GM04503 (cell line): Measurements from ENCODE around the gene KIAA0513.

ENCODE experiments used
- DNase-seq: peaks from one replicate; pipeline ENCODE4 v3.0.0-alpha.2; 2012; ENCODE audit warnings: low read depth

KIAA0513 gene

GRCh38 chr16:85089525-85089924 lies 61.9 kb downstream of the KIAA0513 start:
- peak; percentile 5 for DNase-seq

- DNase-seq = no peak
Measured at GRCh38 chr16:85090181-85090580, 62.6 kb downstream of the KIAA0513 start.

DNA sequence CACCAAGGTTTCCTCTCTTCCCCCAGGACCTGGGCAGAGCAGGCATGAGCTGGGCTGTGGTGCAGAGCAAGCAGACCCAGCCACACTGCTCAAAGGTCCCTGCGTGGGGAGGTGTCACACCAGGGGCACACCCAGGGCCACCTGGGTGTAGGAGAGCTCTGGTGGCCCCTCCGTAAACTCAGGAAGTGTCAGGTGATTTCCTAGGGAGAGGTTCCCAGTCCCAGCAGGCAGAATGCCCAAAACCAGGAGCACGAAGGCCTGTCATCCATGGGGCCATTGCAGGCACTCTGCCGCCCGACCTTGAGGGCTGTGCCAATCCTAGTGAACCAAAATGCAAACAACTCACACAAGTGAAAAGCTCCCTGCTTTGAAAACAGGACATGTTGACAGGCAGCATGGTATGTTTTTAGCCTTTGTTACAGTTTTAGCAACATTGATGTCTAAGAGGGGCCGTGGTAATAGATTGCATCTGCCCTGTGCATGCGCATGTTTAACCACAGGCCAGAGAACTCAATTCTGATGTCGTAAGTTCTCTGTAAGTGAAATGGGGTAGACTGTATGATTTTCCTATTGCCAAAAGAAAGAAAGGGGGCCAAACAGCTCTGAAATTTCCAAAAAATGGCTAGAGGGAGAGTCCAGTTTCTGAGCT lies 63.4 kb downstream of the KIAA0513 start:
- DNase-seq = no peak

DNA sequence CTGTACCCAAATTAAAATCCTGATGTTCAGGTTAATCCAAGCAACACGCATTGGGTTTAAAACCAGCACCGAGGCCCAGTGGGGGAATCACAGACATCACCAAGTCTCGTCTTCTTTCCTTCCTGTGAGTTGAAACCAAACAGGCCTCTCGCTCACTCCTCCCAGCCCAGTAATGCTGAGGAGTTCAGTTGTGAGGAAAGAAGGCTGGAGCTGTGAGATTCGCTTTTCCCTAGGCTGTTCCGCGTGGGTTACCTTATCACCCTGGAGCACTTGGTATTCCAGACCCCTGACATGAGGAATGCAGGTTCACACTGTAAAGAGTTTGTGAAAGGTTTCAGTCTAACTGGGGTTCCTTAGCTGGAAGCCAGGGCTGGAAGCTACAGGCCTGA lies 63.9 kb downstream of the KIAA0513 start:
- DNase-seq = no peak

DNA sequence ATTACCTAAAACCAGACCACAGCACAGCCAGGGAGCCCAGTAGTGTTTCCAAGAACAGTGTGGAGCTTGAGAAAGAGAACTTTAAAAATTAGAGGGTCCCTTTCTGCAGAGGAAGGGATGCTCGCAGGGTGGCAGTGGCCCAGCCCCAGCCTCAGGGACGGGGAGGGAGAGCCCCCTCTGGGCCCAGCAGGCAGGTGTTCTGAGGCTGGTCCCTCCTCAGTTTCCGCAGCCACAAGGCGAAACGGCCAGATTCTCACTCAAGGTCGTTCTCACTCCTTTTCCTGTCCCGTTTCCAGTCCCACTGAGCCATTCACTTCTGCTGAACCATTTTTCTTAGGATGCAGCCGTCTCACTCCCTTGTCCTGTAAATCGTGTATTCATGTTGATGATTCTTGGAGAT lies 64.7 kb downstream of the KIAA0513 start:
- no peak for DNase-seq

DNA sequence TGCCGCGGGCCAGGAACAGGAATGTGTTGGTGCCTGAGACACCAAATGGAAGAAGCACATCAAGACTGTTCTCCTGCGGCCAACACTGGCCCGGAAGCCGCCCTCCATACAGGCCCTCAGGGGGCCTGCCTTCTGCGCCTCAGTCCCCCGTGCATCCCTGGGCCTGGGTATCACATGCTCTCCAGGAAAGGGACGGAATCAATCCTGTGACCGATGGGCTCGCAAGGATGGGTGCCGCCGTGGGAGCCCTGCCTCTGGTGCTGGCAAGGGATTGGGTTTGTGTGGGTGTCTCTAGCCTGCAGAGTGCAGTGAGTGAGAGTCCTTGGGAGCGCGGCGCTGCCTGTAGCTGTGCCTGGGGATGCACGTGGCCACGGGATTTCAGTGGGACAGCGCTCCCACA lies 65.3 kb downstream of the KIAA0513 start:
- no peak for DNase-seq

DNA sequence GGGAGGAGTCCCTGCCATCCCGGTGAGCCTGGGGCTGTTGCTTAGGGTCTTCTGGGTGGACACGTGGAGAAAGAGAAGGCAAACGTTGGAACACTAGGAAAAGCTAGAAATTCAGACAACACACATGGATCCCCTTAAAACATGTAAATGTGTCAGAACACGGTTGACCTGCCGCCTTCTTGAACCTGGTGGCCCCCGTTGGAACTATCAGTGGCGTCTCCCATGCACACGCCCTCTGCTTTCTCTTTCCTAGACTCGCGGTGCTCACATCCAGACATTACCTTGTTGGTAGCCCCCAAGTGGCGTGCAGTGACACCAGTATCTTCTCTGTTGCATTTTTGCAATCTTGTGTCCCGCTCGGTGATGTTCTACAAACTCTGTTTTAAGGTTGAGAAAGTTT lies 66.1 kb downstream of the KIAA0513 start:
- no peak for DNase-seq

DNA sequence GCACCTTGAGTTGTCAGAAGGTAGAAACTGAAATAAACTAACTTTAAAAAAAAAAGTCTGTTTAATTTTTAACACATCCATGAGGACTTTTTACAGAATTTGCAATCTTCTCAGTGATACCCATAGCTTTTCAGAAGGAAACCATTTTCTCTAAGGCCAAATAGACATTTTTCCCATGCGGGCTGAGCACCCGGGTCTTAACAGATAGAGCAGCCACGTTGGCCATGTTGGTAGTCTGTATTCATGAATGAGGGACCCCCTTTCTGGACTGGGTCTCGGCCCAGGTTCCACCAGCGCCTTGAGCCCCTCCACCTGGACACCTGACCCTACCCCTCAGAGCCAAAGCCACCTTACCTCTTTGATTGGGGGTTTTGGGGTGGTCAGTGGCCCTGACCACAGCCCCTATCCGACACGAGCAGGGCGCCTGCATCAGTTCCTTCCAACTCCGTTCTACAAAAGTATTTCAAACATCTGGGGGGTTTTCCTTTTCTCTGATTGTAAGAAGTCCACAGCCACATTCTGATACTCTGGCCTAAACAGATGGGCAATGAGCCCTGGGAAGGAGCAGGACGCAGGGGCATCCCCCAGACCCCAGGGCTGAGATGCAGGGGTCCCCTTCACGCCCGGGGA lies 66.7 kb downstream of the KIAA0513 start:
- no peak for DNase-seq

DNA sequence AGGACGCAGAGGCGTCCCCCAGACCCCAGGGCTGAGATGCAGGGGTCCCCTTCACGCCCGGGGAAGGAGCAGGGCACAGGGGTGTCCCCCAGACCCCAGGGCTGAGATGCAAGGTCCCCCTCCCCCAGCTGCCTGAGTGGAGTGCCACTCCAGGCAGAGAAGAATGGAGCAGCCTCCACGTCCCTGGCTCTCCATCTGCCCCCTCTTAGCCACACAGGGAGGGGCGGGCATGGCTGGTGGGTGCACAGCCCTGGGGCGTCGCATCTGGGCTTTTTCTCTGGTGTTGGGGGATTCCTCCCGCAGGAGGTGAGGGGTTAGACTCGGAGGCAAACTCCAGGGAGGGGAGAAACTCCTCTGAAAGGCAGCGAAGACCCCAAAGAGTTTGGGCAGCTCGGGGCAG lies 67.2 kb downstream of the KIAA0513 start:
- no peak for DNase-seq

DNA sequence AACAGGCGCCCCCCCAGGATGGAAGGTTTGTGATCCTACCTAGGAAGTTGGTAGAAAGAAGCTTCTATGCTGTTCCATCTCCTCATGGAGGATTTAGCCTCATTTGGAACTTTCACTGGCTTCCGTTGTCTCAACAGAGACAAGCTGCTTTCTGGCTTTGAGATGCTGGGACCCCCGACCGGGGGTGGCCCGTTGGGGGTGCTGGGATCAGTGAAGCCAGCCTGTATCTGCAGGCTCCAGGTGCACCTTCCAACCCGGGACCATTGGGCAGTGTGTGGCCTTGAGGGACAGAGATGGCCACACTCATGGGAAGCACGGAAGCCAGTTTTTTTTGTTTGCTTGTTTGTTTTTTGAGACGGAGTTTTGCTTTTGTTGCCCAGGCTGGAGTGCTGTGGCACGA lies 69.3 kb downstream of the KIAA0513 start:
- no peak for DNase-seq

- DNase-seq = no peak
Measured at GRCh38 chr16:85098565-85098964, 71.0 kb downstream of the KIAA0513 start.

GRCh38 chr16:85100265-85100664 lies 72.7 kb downstream of the KIAA0513 start:
- no peak for DNase-seq

- DNase-seq = no peak
Measured at GRCh38 chr16:85101956-85102630, 74.5 kb downstream of the KIAA0513 start.

DNA sequence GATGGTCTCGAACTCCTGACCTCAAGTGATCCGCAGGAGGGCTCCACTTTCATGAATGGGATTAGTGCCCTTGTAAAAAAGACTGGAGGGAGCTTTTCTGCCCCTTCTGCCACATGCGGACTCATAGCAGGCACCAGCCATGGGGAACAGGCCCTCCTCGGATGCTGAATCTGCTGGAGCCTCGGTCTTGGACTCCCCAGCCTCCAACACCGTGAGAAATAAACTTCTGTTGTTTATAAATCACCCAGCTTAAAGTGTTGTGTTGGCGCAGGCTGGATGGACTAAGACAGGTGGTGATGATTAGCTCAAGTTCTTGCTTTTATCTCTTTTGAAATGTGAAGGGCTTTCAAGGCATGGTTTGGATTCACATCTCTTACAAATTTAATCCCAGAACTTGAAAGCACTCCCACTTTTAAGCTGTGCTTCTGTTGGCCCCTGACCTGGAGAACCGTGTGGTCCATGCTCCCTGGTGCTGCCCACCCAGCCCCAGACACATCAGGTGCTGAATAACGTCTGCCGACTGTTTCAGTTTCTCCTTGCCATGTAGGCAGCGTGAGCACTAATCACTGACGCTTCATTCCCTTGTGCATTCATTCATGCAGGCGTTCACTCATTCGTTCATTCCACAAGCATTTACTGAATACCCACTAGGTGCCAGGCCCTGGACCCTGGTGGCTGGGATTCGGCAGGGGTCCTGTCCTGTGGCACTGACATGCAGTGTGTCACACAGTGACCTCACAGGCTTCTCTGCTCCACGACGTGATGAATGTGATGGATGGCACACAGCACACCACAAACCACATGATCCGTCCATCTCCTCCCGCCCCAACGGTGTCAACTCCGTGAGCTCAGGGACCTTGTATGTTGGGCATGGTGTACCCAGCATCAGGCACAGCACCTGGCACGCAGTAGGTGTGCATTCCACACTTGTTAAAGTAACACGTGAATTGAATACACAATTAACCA lies 75.8 kb downstream of the KIAA0513 start:
- DNase-seq = no peak

DNA sequence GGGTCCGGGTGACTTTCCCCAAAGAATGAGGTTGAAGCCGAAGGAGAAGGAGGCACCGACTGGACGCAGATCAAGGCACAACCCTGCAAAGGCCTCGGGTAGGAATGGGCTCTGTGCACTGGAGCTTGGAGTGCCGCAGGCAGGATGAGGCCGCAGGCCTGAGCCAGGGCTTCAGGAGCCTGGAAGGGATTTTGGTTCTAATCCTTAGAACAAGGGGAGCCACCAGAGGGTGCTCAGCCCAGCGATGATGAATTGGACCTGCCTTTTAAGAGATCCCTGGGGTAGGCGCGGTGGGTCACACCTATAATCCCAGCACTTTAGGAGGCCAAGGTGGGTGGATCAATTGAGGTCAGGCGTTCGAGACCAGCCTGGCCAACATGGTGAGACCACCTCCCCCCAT lies 76.6 kb downstream of the KIAA0513 start:
- no peak for DNase-seq

DNA sequence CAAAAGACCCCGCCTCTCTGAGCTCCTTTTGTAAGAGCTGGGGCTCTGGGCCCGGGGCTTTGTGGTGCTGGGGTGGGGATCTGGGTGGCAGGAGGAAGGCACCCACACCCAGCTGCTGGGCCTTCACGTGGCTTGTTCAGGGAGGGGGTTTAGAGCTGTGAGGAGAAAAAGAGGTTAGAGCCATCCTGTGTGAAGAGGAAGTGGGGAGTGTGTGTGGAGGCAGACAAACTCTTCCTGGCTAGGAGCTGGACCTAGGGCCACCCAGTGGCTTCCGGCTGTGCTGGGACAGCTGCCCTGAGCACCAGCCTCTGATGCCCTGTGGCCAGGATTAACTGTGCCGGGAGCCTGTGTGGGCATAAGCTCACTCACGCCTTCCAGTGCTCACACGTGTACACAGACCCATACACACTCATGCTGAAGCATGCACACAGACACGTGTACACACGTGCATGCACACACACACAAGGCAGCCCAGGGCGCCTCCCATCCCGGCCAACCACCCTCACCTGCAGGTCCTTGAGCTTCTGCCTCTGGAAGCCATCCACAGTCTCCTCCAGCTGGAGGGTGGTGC lies 77.3 kb downstream of the KIAA0513 start:
- DNase-seq = no peak

- no peak for DNase-seq
Measured at GRCh38 chr16:85105475-85105874, 77.9 kb downstream of the KIAA0513 start.

DNA sequence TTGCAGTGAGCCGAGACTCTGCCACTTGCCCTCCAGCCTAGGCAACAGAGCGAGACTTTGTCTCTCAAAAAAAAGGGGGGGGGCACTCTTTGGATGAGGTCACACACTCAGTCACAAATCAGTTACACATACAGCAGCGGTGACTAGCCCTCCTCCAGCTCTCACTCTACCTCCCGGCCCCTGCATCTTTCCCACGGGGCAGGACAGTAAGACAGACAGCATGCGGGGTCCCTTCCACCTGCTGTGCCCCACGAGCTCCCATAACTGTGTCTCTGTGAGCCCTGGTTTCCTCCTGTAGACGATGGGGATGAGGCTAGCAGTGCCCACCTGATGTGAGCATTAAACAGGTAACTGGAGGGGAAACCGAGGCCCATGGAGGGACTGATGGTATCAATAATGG lies 79.5 kb downstream of the KIAA0513 start:
- no peak for DNase-seq

DNA sequence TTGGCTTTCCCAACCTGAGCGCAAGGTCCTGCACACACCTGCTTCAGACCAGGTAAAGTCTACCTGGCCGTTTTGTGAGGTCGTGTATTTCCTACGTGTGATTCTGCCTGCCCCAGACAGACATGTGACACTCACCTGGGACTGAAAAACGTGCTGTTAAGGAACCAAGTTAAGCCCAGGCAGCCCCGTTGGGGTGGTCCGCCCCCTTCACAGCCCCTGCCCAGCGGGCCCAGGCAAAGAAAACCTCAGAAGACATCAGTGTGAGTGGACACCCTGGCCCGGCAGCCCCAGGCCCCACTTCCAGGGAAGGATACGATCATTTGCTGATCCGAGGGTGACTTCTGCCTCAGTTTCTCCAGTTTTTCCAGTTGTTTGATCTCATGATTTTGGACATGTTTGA lies 79.9 kb downstream of the KIAA0513 start:
- no peak for DNase-seq

GRCh38 chr16:85110105-85110504 lies 82.5 kb downstream of the KIAA0513 start:
- DNase-seq = no peak

GRCh38 chr16:85111184-85111583 lies 83.6 kb downstream of the KIAA0513 start:
- DNase-seq = no peak

DNA sequence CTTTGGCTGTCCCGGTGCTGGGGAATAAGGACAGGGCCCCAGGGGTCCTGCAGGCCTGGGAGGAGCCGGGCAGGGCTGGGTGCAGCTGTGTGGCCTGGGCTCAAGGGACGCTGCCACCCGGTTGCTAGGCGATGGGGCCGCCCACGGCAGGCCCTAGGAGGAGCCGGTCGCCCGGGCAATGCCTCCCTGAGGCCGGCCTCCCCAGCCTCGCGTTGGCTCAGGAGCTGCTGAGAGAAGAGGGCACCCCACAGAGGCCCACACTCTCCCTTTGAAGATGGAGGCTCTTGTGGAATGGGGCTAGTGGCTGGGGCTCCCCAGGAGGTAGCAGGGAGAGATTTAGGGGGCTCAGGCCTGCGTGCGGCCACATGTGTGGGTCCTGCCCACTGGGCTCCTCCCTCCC lies 84.8 kb downstream of the KIAA0513 start, which contains the start of gene CIBAR2:
TSS of gene CIBAR2 (minus strand) at position 109 of the 400 bp plus-strand sequence. CDS start 120 bp downstream, outside the sequence.
- DNase-seq = no peak
